HCT116 (cell line): ENCODE measurements around the gene MDFIC. TPM values are rescaled to one million over a fixed set of nuclear protein-coding genes. Genes with fewer than 3 reads are reported as not detected.

Experiments
- ATAC-seq: fragments of 200-7000 bp; cut with Tn5 transposase; 2 replicates; pipeline ENCODE4 v1.9.1; 2020; ENCODE audit warnings: mild to moderate bottlenecking, moderate library complexity
- BruUV-seq: library from RNA; stranded (reverse); fragments of 400-500 nt; replicated peaks from 2 replicates; lab custom pipeline; 2021; lab: Mats Ljungman, UMichigan
- CTCF ChIA-PET: fragments of 300-600 bp; sonication (Branson Sonifier 250); formaldehyde crosslinking; loops from one replicate; lab custom pipeline; 2021; ENCODE audit warnings: antibody characterized with exemption; lab: Charles Lee
- POLR2A ChIA-PET: fragments of 300-600, 350-600 bp; sonication (Branson Sonifier 250); formaldehyde crosslinking; loops from one replicate; lab custom pipeline; 2021; ENCODE audit warnings: antibody characterized with exemption; lab: Charles Lee
- RAD21 ChIA-PET, 2 experiments: fragments of 300-600 bp; sonication (Branson Sonifier 250); formaldehyde crosslinking; loops; one replicate each; lab custom pipeline; 2023; ENCODE audit warnings: low total read pairs in 2 of 2; ENCODE audit not compliant: uncharacterized antibody in 2 of 2, unreplicated experiment in 2 of 2, low non-redundant PET in 1 of 2; lab: Charles Lee
- DNase-seq: peaks from one replicate; pipeline ENCODE4 v3.0.0-alpha.2; 2010; ENCODE audit warnings: low read depth, low spot score
- H2AFZ ChIP-seq: fragments of 200-600 bp; shearing (Covaris generic), sonication (generic); 2 replicates; pipeline ENCODE4 v1.6.1; 2017; ENCODE audit warnings: low read depth, mixed run types, mixed read lengths, antibody characterized with exemption, low read length; ENCODE audit not compliant: poor library complexity, severe bottlenecking
- H3K27ac ChIP-seq: 2 replicates; pipeline ENCODE4 v1.5.1; 2012; ENCODE audit warnings: low read depth, low read length
- H3K27me3 ChIP-seq: fragments of 200-600 bp; sonication (generic); 2 replicates; pipeline ENCODE4 v1.6.1; 2016; ENCODE audit warnings: mixed run types, low read length, mixed read lengths; ENCODE audit not compliant: insufficient read depth
- H3K36me3 ChIP-seq, 2 experiments: fragments of 200-500 bp in 1 of 2; fragments of 200-600 bp in 1 of 2; sonication (Bioruptor generic) in 1 of 2; sonication (generic) in 1 of 2; 2 replicates each; pipeline versions ENCODE4 v1.5.1 to v1.6.1; 2014 to 2016; ENCODE audit warnings: low read length in 2 of 2, inconsistent platforms in 1 of 2, mixed read lengths in 1 of 2, mixed run types in 1 of 2; ENCODE audit not compliant: insufficient read depth in 2 of 2, control insufficient read depth in 1 of 2
- H3K4me1 ChIP-seq, 2 experiments: fragments of 200-600 bp in 1 of 2; sonication (generic) in 1 of 2; 2 replicates each; pipeline versions ENCODE4 v1.5.1 to v1.6.1; 2012 to 2017; ENCODE audit warnings: low read length in 2 of 2, inconsistent platforms in 1 of 2, mild to moderate bottlenecking in 1 of 2, mixed read lengths in 1 of 2, mixed run types in 1 of 2, moderate library complexity in 1 of 2; ENCODE audit not compliant: insufficient read depth in 2 of 2, control insufficient read depth in 1 of 2
- H3K4me2 ChIP-seq: fragments of 200-600 bp; sonication (generic); 2 replicates; pipeline ENCODE4 v1.6.1; 2017; ENCODE audit warnings: mixed run types, low read length, mixed read lengths
- H3K4me3 ChIP-seq, 2 experiments: fragments of 200-600 bp in 1 of 2; sonication (generic) in 1 of 2; replicated peaks in 1 of 2; 2 replicates each; pipeline ENCODE4 v1.5.1; 2011 to 2016; ENCODE audit warnings: low read length in 2 of 2, control low read depth in 1 of 2, low read depth in 1 of 2, mild to moderate bottlenecking in 1 of 2, mixed read lengths in 1 of 2, mixed run types in 1 of 2
- H3K79me2 ChIP-seq: fragments of 200-600 bp; sonication (generic); 2 replicates; pipeline ENCODE4 v1.6.1; 2017; ENCODE audit warnings: mild to moderate bottlenecking, mixed run types, low read length, moderate library complexity, mixed read lengths; ENCODE audit not compliant: insufficient read depth
- H3K9ac ChIP-seq: fragments of 200-600 bp; sonication (generic); 2 replicates; pipeline ENCODE4 v1.6.1; 2016; ENCODE audit warnings: low read length, mixed read lengths
- H3K9me2 ChIP-seq: fragments of 200-600 bp; sonication (generic), shearing (Covaris generic); 2 replicates; pipeline ENCODE4 v1.6.1; 2017; ENCODE audit warnings: mixed run types, mild to moderate bottlenecking, moderate library complexity; ENCODE audit not compliant: insufficient read depth
- H3K9me3 ChIP-seq, 2 experiments: fragments of 200-500 bp in 1 of 2; fragments of 200-600 bp in 1 of 2; sonication (Bioruptor generic) in 1 of 2; sonication (generic) in 1 of 2; 2 replicates each; pipeline ENCODE4 v1.6.1; 2014 to 2017; ENCODE audit warnings: low read length in 2 of 2, mixed read lengths in 2 of 2, inconsistent platforms in 1 of 2, low read depth in 1 of 2, mild to moderate bottlenecking in 1 of 2, mixed run types in 1 of 2, moderate library complexity in 1 of 2; ENCODE audit not compliant: control insufficient read depth in 1 of 2, insufficient read depth in 1 of 2
- H4K20me1 ChIP-seq: fragments of 200-600 bp; sonication (generic), shearing (Covaris generic); 2 replicates; pipeline ENCODE4 v1.6.1; 2017; ENCODE audit warnings: mixed run types, mild to moderate bottlenecking, moderate library complexity; ENCODE audit not compliant: insufficient read depth
- EGR1 ChIP-seq: IDR thresholded peaks from 2 replicates; pipeline ENCODE4 v1.6.1; 2012; ENCODE audit warnings: low read depth
- ELF1 ChIP-seq: IDR thresholded peaks from 2 replicates; pipeline ENCODE4 v1.6.1; 2012; ENCODE audit warnings: low read depth, borderline replicate concordance
- EZH2 ChIP-seq: fragments of 200-600 bp; sonication (generic); IDR thresholded peaks from 2 replicates; pipeline ENCODE4 v1.6.1; 2017; ENCODE audit warnings: antibody characterized with exemption, mixed run types
- FOSL1 ChIP-seq: IDR thresholded peaks from 2 replicates; pipeline ENCODE4 v1.6.1; 2012; ENCODE audit warnings: low read depth
- SP1 ChIP-seq: IDR thresholded peaks from 2 replicates; pipeline ENCODE4 v1.6.1; 2012; ENCODE audit warnings: low read depth
- SRF ChIP-seq: IDR thresholded peaks from 2 replicates; pipeline ENCODE4 v1.6.1; 2012; ENCODE audit warnings: low read depth
- YY1 ChIP-seq: IDR thresholded peaks from 2 replicates; pipeline ENCODE4 v1.6.1; 2011; ENCODE audit warnings: low read length, low read depth, moderate library complexity, mild to moderate bottlenecking; ENCODE audit not compliant: insufficient replicate concordance; ENCODE audit errors: extremely low read depth
- ZNF274 ChIP-seq: fragments of 200-500 bp; sonication (Bioruptor generic); IDR thresholded peaks from 2 replicates; pipeline ENCODE4 v1.6.1; 2014; ENCODE audit warnings: mild to moderate bottlenecking, low read depth, low read length, inconsistent platforms
- intact Hi-C: fragments of 100-400 bp; cut with micrococcal nuclease; formaldehyde crosslinking; loops from 2 replicates; pipeline ENCODE4 v1.10.0; 2022
- total RNA-seq: library from RNA; stranded (reverse); gene quantifications from one replicate; pipeline ENCODE4 v1.2.1, GENCODE V29; 2021; ENCODE audit not compliant: unreplicated experiment
- TF ChIP-seq, protein P1 (sequence below): IDR thresholded peaks from 2 replicates; pipeline ENCODE4 v1.6.1; 2012
- TF ChIP-seq, protein P2 (sequence below): IDR thresholded peaks from 2 replicates; pipeline ENCODE4 v1.6.1; 2012; ENCODE audit warnings: low read depth
- TF ChIP-seq, protein P3 (sequence below): IDR thresholded peaks from 2 replicates; pipeline ENCODE4 v1.6.1; 2012
- TF ChIP-seq, protein P4 (sequence below): IDR thresholded peaks from 2 replicates; pipeline ENCODE4 v1.6.1; 2011; ENCODE audit warnings: mild to moderate bottlenecking, low read length, moderate library complexity; ENCODE audit not compliant: insufficient replicate concordance; ENCODE audit errors: extremely low read depth

MDFIC gene
- total RNA-seq, 1 experiment from 2014 or later = 8.3 TPM

DNA sequence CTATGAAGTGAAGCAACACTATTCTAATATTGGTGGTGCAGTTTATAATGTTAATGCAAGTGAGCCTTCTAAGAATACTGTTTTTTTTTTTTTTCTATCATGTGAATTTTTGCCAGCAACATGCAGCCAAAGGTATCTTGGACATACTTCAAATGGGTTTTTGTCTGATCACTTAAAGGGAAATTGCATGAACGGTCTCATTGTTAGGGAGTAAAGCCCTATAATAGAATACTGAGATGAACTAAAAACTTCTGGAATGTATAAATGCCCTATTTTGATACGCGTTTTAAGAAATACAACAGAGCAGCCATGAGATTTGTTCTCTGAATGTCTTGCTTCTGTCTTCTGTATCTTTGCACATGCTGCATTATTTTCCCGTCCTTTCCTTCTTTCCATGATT, 10.5 kb upstream of the MDFIC start:
- Histone ChIP-seq H3K27me3 (no peaks in the 10 kb centered on the region), H3K9me2 (no peaks in the 10 kb centered on the region), H3K79me2 (no peaks in the 10 kb centered on the region), H3K9me3 (peaks cover 0 to 4% of the 10 kb centered on the region in 2 experiments; a peak in 1 of 4 replicates), H3K4me2 (no peak overlapping the region)
- no TSS peak for BruUV-seq
- POLR2A ChIA-PET = no interaction called here
- CTCF ChIA-PET = no interaction called here
- no peak for ATAC-seq
- TF ChIP-seq SP1 (no peak), SRF (no peak), ELF1 (no peak), YY1 (no peak), FOSL1 (no peak), EZH2 (no peak), EGR1 (no peak), ZNF274 (no peak)
- TF ChIP-seq, protein P1, sequence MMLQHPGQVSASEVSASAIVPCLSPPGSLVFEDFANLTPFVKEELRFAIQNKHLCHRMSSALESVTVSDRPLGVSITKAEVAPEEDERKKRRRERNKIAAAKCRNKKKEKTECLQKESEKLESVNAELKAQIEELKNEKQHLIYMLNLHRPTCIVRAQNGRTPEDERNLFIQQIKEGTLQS = no peak
- TF ChIP-seq, protein P2, sequence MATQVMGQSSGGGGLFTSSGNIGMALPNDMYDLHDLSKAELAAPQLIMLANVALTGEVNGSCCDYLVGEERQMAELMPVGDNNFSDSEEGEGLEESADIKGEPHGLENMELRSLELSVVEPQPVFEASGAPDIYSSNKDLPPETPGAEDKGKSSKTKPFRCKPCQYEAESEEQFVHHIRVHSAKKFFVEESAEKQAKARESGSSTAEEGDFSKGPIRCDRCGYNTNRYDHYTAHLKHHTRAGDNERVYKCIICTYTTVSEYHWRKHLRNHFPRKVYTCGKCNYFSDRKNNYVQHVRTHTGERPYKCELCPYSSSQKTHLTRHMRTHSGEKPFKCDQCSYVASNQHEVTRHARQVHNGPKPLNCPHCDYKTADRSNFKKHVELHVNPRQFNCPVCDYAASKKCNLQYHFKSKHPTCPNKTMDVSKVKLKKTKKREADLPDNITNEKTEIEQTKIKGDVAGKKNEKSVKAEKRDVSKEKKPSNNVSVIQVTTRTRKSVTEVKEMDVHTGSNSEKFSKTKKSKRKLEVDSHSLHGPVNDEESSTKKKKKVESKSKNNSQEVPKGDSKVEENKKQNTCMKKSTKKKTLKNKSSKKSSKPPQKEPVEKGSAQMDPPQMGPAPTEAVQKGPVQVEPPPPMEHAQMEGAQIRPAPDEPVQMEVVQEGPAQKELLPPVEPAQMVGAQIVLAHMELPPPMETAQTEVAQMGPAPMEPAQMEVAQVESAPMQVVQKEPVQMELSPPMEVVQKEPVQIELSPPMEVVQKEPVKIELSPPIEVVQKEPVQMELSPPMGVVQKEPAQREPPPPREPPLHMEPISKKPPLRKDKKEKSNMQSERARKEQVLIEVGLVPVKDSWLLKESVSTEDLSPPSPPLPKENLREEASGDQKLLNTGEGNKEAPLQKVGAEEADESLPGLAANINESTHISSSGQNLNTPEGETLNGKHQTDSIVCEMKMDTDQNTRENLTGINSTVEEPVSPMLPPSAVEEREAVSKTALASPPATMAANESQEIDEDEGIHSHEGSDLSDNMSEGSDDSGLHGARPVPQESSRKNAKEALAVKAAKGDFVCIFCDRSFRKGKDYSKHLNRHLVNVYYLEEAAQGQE = no peak
- TF ChIP-seq, protein P3, sequence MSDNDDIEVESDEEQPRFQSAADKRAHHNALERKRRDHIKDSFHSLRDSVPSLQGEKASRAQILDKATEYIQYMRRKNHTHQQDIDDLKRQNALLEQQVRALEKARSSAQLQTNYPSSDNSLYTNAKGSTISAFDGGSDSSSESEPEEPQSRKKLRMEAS = no peak
- TF ChIP-seq, protein P4, sequence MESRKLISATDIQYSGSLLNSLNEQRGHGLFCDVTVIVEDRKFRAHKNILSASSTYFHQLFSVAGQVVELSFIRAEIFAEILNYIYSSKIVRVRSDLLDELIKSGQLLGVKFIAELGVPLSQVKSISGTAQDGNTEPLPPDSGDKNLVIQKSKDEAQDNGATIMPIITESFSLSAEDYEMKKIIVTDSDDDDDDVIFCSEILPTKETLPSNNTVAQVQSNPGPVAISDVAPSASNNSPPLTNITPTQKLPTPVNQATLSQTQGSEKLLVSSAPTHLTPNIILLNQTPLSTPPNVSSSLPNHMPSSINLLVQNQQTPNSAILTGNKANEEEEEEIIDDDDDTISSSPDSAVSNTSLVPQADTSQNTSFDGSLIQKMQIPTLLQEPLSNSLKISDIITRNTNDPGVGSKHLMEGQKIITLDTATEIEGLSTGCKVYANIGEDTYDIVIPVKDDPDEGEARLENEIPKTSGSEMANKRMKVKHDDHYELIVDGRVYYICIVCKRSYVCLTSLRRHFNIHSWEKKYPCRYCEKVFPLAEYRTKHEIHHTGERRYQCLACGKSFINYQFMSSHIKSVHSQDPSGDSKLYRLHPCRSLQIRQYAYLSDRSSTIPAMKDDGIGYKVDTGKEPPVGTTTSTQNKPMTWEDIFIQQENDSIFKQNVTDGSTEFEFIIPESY = no peak
- TF ChIP-seq, all 23 proteins: peak for 0
- no peaks in the 10 kb centered on the region for H4K20me1 ChIP-seq
- DNase-seq = no peak
- H3K4me3 ChIP-seq = no peak overlapping the region
- H3K27ac ChIP-seq = no peak overlapping the region
- no peaks in the 10 kb centered on the region for H3K36me3 ChIP-seq
- intact Hi-C loops = no loop called here
- H2AFZ ChIP-seq = no peak overlapping the region
- RAD21 ChIA-PET = no interaction called here
- no peaks in the 10 kb centered on the region for H3K4me1 ChIP-seq
- H3K9ac ChIP-seq = no peak overlapping the region
